K562 (cell line): Measurements from ENCODE around the gene MEPE. TPM values are rescaled to one million over a fixed set of nuclear protein-coding genes. Genes with fewer than 3 reads are reported as not detected.
A peak's percentile ranks its signal among the peaks of the same experiment; 100 is the strongest.

Source experiments
- ATAC-seq: fragments of 200-7000 bp; cut with Tn5 transposase; 3 replicates; pipeline ENCODE4 v1.9.1; 2020; ENCODE audit warnings: moderate library complexity
- BruUV-seq: library from RNA; stranded (reverse); fragments of 400-500 nt; replicated peaks from 2 replicates; lab custom pipeline; 2021; lab: Mats Ljungman, UMichigan
- CTCF ChIA-PET: fragments of 300-600 bp; formaldehyde crosslinking; extraction: SDS; loops from one replicate; lab custom pipeline; 2021; ENCODE audit warnings: low intra/inter-chr PET ratio; lab: Yijun Ruan, JAX
- POLR2A ChIA-PET: fragments of 300-600, 350-650 bp; sonication (Branson Sonifier 250); formaldehyde crosslinking; extraction: SDS; loops from one replicate; lab custom pipeline; 2021; ENCODE audit warnings: antibody characterized with exemption, inconsistent platforms; lab: Yijun Ruan, JAX
- DNase-seq, 4 experiments: peaks; one replicate each; pipeline versions ENCODE4 v3.0.0 to v3.0.0-alpha.2; 2011 to 2018; ENCODE audit warnings: low spot score in 3 of 4, mixed read lengths in 3 of 4; ENCODE audit errors: extremely low read depth in 1 of 4
- FAIRE-seq: peaks from 2 replicates; lab custom pipeline; 2011; peaks lifted over from hg19 to GRCh38; lab: Jason Lieb, UNC
- H2AFZ ChIP-seq: 2 replicates; pipeline ENCODE4 v1.6.0; 2011; ENCODE audit warnings: low read depth, low read length, control low read depth, inconsistent platforms
- H3K27ac ChIP-seq: fragments of 200-600 bp; 3 replicates; pipeline ENCODE4 v1.8.0; 2011; ENCODE audit warnings: low read depth, mild to moderate bottlenecking, control low read depth, inconsistent platforms, low read length, moderate library complexity, mixed read lengths; ENCODE audit errors: extremely low read depth
- H3K27me3 ChIP-seq, 2 experiments: fragments of 300-600 bp in 1 of 2; 2 replicates in 1 of 2; 3 replicates in 1 of 2; pipeline versions ENCODE4 v1.6.0 to v1.8.0; 2011; ENCODE audit warnings: inconsistent platforms in 2 of 2, low read length in 2 of 2, mild to moderate bottlenecking in 1 of 2, mixed read lengths in 1 of 2, moderate library complexity in 1 of 2; ENCODE audit not compliant: control insufficient read depth in 2 of 2, insufficient read depth in 2 of 2
- H3K36me3 ChIP-seq: fragments of 300-600 bp; 3 replicates; pipeline ENCODE4 v1.8.0; 2011; ENCODE audit warnings: mild to moderate bottlenecking, low read length, inconsistent platforms; ENCODE audit not compliant: control insufficient read depth, insufficient read depth
- H3K4me1 ChIP-seq, 2 experiments: fragments of 200-600 bp in 1 of 2; replicated peaks in 1 of 2; 2 replicates in 1 of 2; 3 replicates in 1 of 2; pipeline versions ENCODE4 v1.5.1 to v1.8.0; 2011; ENCODE audit warnings: inconsistent platforms in 2 of 2, low read length in 2 of 2, mild to moderate bottlenecking in 1 of 2, mixed read lengths in 1 of 2, moderate library complexity in 1 of 2; ENCODE audit not compliant: control insufficient read depth in 2 of 2, insufficient read depth in 2 of 2
- H3K4me2 ChIP-seq: 2 replicates; pipeline ENCODE4 v1.6.1; 2011; ENCODE audit warnings: low read length, control low read depth, inconsistent platforms, mixed read lengths; ENCODE audit not compliant: insufficient read depth
- H3K4me3 ChIP-seq: fragments of 200-600 bp; sonication (generic), shearing (Covaris generic); 2 replicates; pipeline ENCODE4 v1.5.1; 2016; ENCODE audit warnings: control low read depth, inconsistent platforms
- H3K79me2 ChIP-seq: fragments of 200-600 bp; 3 replicates; pipeline ENCODE4 v1.8.0; 2011; ENCODE audit warnings: low read length, inconsistent platforms; ENCODE audit not compliant: control insufficient read depth, insufficient read depth
- H3K9ac ChIP-seq, 2 experiments: 2 replicates each; pipeline versions ENCODE4 v1.6.0 to v1.6.1; 2011; ENCODE audit warnings: low read depth in 2 of 2, low read length in 2 of 2, control low read depth in 1 of 2, inconsistent platforms in 1 of 2, mild to moderate bottlenecking in 1 of 2, mixed read lengths in 1 of 2; ENCODE audit not compliant: insufficient read depth in 1 of 2
- H3K9me1 ChIP-seq: one replicate; pipeline ENCODE4 v1.6.0; 2011; ENCODE audit warnings: inconsistent platforms, mild to moderate bottlenecking, low read length, moderate library complexity; ENCODE audit not compliant: control insufficient read depth, insufficient read depth
- H3K9me3 ChIP-seq: replicated peaks from 2 replicates; pipeline ENCODE4 v1.5.1; 2011; ENCODE audit warnings: low read depth, low read length, inconsistent platforms; ENCODE audit not compliant: control insufficient read depth, insufficient read depth
- H4K20me1 ChIP-seq: replicated peaks from 2 replicates; pipeline ENCODE4 v1.6.1; 2011; ENCODE audit warnings: low read length, inconsistent platforms, mixed read lengths; ENCODE audit not compliant: control insufficient read depth, insufficient read depth
- JUND ChIP-seq, 2 experiments: IDR thresholded peaks; 2 replicates in 1 of 2; 3 replicates in 1 of 2; pipeline ENCODE4 v1.6.1; 2011; ENCODE audit warnings: borderline replicate concordance in 2 of 2, low read depth in 2 of 2, low read length in 2 of 2, improper control_type of control experiment in 1 of 2, missing biosample characterization in 1 of 2, missing genetic modification characterization in 1 of 2, missing genetic modification reagents in 1 of 2
- WGBS: fragments of 100-300 bp; shearing (Covaris generic); methylation state at CpG from one replicate; pipeline ENCODE4 v1.1.6; 2016; ENCODE audit warnings: low coverage, mixed read lengths; ENCODE audit not compliant: insufficient coverage; ENCODE audit errors: missing lambda C conversion rate; 5-methylcytosine and 5-hydroxymethylcytosine counted together
- in situ Hi-C: fragments of 300-500 bp; cut with MboI; formaldehyde crosslinking; loops from 4 replicates; pipeline ENCODE4 v1.15.0; 2018; ENCODE audit warnings: inconsistent platforms, mixed read lengths
- intact Hi-C: fragments of 100-400 bp; cut with micrococcal nuclease; formaldehyde crosslinking; loops from 2 replicates; pipeline ENCODE4 v1.14.2; 2022
- polyA plus RNA-seq, 8 experiments: library from polyadenylated mRNA; depleted of rRNA in 4 of 8; stranded (reverse) in 5 of 8; unstranded in 3 of 8; fragments of >200 nt; fragmentation: Nextera tagmentation in 2 of 8; fragmentation: Illumina TruSeq in 1 of 8; extraction: Ambion mirVana in 2 of 8; extraction: Trizol in 1 of 8; gene quantifications; 2 replicates each; pipeline versions ENCODE4 v1.2.1 to v1.2.3, GENCODE V29; 2011 to 2014; ENCODE audit warnings: inconsistent platforms in 1 of 8, missing spikeins in 1 of 8
- total RNA-seq, 7 experiments: library from RNA; depleted of rRNA in 6 of 7; stranded (reverse); fragments of >200 nt in 6 of 7; fragmentation: Illumina TruSeq in 2 of 7; extraction: Trizol in 2 of 7; gene quantifications; 2 replicates each; pipeline versions ENCODE4 v1.2.1 to v1.2.3, GENCODE V29; 2011 to 2021; ENCODE audit warnings: low replicate concordance in 1 of 7
- TF ChIP-seq, protein P1 (sequence below), 2 experiments: fragments of 450-650 bp in 1 of 2; sonication (generic) in 1 of 2; formaldehyde crosslinking in 1 of 2; IDR thresholded peaks; 2 replicates each; pipeline versions ENCODE4 v1.7.1 to v1.9.0; 2016 to 2022; ENCODE audit warnings: inconsistent platforms in 1 of 2, mild to moderate bottlenecking in 1 of 2, missing genetic modification reagents in 1 of 2
- TF ChIP-seq, protein P2 (sequence below): fragments of 450-650 bp; formaldehyde crosslinking; IDR thresholded peaks from 2 replicates; pipeline ENCODE4 v1.4.0; 2020; ENCODE audit warnings: mild to moderate bottlenecking, moderate library complexity
- TF ChIP-seq, protein P3 (sequence below), 2 experiments: fragments of 450-650 bp in 1 of 2; sonication (generic) in 1 of 2; formaldehyde crosslinking in 1 of 2; IDR thresholded peaks in 1 of 2; conservative IDR thresholded peaks in 1 of 2; 2 replicates each; pipeline versions ENCODE4 v1.6.1 to v1.8.1; 2016 to 2023; ENCODE audit warnings: mild to moderate bottlenecking in 2 of 2, moderate library complexity in 2 of 2, inconsistent platforms in 1 of 2, missing genetic modification reagents in 1 of 2

The MEPE gene
- total and polyA plus RNA-seq, 9 of the 15 experiments (the other 6 are each of a cell fraction or from before 2014, with no cell fraction given), result not detected

DNA sequence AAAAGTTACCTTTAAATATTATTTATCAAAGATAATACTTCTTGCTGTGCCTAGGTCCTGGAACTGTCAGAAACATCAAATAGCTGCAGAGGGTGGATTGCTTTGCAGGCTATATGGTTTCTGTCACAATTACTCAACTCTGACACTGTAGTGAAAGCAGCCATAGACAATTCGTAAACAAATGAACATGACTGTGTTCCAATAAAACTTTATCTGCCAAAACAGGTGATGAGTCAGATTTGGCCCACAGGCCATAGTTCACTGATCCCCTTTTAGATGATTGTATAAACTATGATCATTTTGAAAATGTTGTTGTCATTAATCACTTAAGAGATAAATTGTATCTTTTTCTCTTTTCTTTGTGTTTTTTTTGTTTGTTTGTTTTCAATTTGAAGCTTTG, 8.4 kb upstream of the MEPE start:
- Histone ChIP-seq H3K4me1 (peaks cover 0 to 9% of the 10 kb centered on the region in 2 experiments; a peak in 4 of 5 replicates), H3K79me2 (no peaks in the 10 kb centered on the region), H4K20me1 (no peaks in the 10 kb centered on the region), H3K27me3 (no peaks in the 10 kb centered on the region), H3K4me3 (no peak overlapping the region), H3K27ac (no peak overlapping the region), H3K9me1 (no peaks in the 10 kb centered on the region), H3K9ac (no peak overlapping the region), H2AFZ (no peak overlapping the region), H3K4me2 (no peak overlapping the region), H3K36me3 (no peaks in the 10 kb centered on the region), H3K9me3 (no peaks in the 10 kb centered on the region)
- DNase-seq, result no peak
- no TSS peak for BruUV-seq
- TF ChIP-seq JUND (IDR thresholded peaks at IDR 0.05; ENCODE audit: borderline replicate concordance, low read depth, low read length), result no peak
- TF ChIP-seq JUND (tag; IDR thresholded peaks at IDR 0.05; ENCODE audit: borderline replicate concordance, low read depth, low read length), result peak; percentile 56; the same call in 1 of the 3 replicates
- TF ChIP-seq, protein P1, sequence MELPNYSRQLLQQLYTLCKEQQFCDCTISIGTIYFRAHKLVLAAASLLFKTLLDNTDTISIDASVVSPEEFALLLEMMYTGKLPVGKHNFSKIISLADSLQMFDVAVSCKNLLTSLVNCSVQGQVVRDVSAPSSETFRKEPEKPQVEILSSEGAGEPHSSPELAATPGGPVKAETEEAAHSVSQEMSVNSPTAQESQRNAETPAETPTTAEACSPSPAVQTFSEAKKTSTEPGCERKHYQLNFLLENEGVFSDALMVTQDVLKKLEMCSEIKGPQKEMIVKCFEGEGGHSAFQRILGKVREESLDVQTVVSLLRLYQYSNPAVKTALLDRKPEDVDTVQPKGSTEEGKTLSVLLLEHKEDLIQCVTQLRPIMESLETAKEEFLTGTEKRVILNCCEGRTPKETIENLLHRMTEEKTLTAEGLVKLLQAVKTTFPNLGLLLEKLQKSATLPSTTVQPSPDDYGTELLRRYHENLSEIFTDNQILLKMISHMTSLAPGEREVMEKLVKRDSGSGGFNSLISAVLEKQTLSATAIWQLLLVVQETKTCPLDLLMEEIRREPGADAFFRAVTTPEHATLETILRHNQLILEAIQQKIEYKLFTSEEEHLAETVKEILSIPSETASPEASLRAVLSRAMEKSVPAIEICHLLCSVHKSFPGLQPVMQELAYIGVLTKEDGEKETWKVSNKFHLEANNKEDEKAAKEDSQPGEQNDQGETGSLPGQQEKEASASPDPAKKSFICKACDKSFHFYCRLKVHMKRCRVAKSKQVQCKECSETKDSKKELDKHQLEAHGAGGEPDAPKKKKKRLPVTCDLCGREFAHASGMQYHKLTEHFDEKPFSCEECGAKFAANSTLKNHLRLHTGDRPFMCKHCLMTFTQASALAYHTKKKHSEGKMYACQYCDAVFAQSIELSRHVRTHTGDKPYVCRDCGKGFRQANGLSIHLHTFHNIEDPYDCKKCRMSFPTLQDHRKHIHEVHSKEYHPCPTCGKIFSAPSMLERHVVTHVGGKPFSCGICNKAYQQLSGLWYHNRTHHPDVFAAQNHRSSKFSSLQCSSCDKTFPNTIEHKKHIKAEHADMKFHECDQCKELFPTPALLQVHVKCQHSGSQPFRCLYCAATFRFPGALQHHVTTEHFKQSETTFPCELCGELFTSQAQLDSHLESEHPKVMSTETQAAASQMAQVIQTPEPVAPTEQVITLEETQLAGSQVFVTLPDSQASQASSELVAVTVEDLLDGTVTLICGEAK (IDR thresholded peaks at IDR 0.05), result peak; percentile 92
- TF ChIP-seq, protein P1 (CRISPR knock-in tag; IDR thresholded peaks at IDR 0.05), result no peak
- TF ChIP-seq, protein P2, sequence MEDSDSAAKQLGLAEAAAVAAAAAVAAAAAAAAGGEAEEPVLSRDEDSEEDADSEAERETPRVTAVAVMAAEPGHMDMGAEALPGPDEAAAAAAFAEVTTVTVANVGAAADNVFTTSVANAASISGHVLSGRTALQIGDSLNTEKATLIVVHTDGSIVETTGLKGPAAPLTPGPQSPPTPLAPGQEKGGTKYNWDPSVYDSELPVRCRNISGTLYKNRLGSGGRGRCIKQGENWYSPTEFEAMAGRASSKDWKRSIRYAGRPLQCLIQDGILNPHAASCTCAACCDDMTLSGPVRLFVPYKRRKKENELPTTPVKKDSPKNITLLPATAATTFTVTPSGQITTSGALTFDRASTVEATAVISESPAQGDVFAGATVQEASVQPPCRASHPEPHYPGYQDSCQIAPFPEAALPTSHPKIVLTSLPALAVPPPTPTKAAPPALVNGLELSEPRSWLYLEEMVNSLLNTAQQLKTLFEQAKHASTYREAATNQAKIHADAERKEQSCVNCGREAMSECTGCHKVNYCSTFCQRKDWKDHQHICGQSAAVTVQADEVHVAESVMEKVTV (CRISPR knock-in tag), result no peak
- TF ChIP-seq, protein P3, sequence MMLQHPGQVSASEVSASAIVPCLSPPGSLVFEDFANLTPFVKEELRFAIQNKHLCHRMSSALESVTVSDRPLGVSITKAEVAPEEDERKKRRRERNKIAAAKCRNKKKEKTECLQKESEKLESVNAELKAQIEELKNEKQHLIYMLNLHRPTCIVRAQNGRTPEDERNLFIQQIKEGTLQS (IDR thresholded peaks at IDR 0.05), result peak; percentile 45; the same call in 1 of the 2 replicates
- TF ChIP-seq, protein P3 (CRISPR knock-in tag; conservative IDR thresholded peaks at IDR 0.05), result no peak
- intact Hi-C loops (no loop called here), in situ Hi-C loops (no loop called here)
- FAIRE-seq, result no peak
- no peak for ATAC-seq
- CTCF ChIA-PET, result no interaction called here
- WGBS, result 0% methylated on average over 1 of the region's 1 CpG
- POLR2A ChIA-PET, result no interaction called here
